HG03064 (cell line): ENCODE measurements around the gene STUM.

Experiments used
- ATAC-seq: cut with Tn5 transposase; IDR thresholded peaks from one replicate; pipeline ENCODE4 v1.9.1; 2021; ENCODE audit warnings: low read depth; ENCODE audit not compliant: unreplicated experiment

STUM gene

GRCh38 chr1:226558036-226558650 lies 9.6 kb downstream of the STUM start:
- no peak for ATAC-seq

- no peak for ATAC-seq
Measured at GRCh38 chr1:226560243-226560642, 11.7 kb downstream of the STUM start.

- no peak for ATAC-seq
Measured at GRCh38 chr1:226562989-226563388, 14.4 kb downstream of the STUM start.

GRCh38 chr1:226563666-226564065 lies 15.1 kb downstream of the STUM start:
- ATAC-seq: no peak

GRCh38 chr1:226565476-226565875 lies 16.9 kb downstream of the STUM start:
- no peak for ATAC-seq

- no peak for ATAC-seq
Measured at GRCh38 chr1:226566234-226566633, 17.7 kb downstream of the STUM start.

- no peak for ATAC-seq
Measured at GRCh38 chr1:226566760-226567159, 18.2 kb downstream of the STUM start.

- no peak for ATAC-seq
Measured at GRCh38 chr1:226568077-226568831, 19.7 kb downstream of the STUM start.

GRCh38 chr1:226568975-226569741 lies 20.6 kb downstream of the STUM start:
- no peak for ATAC-seq

GRCh38 chr1:226569879-226570547 lies 21.4 kb downstream of the STUM start:
- ATAC-seq: no peak

- ATAC-seq: no peak
Measured at GRCh38 chr1:226571893-226572292, 23.3 kb downstream of the STUM start.

- no peak for ATAC-seq
Measured at GRCh38 chr1:226572325-226572726, 23.8 kb downstream of the STUM start.

GRCh38 chr1:226574044-226574443 lies 25.5 kb downstream of the STUM start:
- ATAC-seq: no peak

- no peak for ATAC-seq
Measured at GRCh38 chr1:226574591-226575435, 26.2 kb downstream of the STUM start.

- no peak for ATAC-seq
Measured at GRCh38 chr1:226575436-226575720, 26.8 kb downstream of the STUM start.

- no peak for ATAC-seq
Measured at GRCh38 chr1:226575739-226576378, 27.3 kb downstream of the STUM start.

GRCh38 chr1:226576601-226577000 lies 28.0 kb downstream of the STUM start:
- no peak for ATAC-seq

- ATAC-seq: no peak
Measured at GRCh38 chr1:226577401-226578180, 29.0 kb downstream of the STUM start.

GRCh38 chr1:226578946-226579578 lies 30.5 kb downstream of the STUM start:
- ATAC-seq: no peak
